NCI-H510A treated with DMSO at 0.1 percent for 48 hours (cell line): Measurements from ENCODE around the gene FOXF2.

Experiments
- DNase-seq: peaks from one replicate; lab custom pipeline; 2025; lab: John Stamatoyannopoulos, UW

Gene FOXF2

GRCh38 chr6:1379017-1379787, 10.2 kb upstream of the FOXF2 start:
- no peak for DNase-seq

DNA sequence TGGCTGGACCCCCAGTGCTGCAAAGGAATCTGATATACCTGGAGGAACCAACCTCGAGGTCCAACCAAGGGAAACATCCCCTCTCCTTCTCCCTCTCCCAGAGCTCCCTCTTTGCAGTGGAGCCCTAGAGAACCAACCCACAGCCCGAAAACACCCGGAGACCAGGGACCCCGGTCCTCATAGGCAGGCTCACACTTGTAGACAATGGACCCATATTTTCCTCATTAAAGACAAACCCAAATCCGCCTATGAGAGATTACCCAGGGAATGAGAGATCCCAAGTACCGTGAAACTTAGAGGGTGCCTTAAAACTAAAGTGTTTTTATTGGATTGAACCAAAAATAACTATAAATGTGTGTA, 9.6 kb upstream of the FOXF2 start:
- DNase-seq = no peak

DNA sequence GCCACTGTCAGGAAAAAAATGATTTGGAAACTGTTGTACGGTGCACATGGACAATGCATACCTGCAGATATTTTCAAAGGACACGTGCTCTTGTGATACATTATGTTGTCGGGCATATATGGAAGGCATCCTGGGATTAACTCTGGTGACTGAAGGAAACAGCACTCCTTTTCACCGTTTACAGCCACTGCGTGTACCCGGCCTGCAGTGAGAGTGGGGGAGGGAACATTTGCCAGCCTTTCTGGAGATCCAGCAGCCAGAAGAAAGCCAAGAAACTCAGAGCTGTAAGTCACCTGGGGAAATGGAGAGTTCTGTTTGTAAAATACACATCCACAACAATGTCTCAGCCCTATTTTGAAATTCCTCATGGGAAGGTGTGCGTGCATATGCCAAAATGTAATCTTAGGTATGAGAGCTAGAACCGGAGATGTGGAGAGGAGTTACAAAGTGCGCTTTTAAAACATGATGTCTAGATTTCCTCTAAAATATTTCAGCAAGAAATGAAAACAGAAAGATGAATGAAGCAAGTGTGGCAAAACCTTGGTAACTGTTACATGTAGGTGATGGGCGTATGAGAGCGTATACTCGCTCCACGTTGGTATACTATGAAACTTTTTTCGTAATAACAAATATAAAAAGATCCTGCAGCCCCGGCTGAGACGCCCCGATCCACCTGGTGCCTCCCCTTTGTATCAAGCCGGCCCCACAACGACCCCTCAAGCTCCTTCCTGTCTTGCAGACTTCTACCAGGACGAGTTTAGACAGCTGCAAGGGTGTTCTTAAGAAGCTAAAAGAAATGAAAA, 8.6 kb upstream of the FOXF2 start:
- no peak for DNase-seq

DNA sequence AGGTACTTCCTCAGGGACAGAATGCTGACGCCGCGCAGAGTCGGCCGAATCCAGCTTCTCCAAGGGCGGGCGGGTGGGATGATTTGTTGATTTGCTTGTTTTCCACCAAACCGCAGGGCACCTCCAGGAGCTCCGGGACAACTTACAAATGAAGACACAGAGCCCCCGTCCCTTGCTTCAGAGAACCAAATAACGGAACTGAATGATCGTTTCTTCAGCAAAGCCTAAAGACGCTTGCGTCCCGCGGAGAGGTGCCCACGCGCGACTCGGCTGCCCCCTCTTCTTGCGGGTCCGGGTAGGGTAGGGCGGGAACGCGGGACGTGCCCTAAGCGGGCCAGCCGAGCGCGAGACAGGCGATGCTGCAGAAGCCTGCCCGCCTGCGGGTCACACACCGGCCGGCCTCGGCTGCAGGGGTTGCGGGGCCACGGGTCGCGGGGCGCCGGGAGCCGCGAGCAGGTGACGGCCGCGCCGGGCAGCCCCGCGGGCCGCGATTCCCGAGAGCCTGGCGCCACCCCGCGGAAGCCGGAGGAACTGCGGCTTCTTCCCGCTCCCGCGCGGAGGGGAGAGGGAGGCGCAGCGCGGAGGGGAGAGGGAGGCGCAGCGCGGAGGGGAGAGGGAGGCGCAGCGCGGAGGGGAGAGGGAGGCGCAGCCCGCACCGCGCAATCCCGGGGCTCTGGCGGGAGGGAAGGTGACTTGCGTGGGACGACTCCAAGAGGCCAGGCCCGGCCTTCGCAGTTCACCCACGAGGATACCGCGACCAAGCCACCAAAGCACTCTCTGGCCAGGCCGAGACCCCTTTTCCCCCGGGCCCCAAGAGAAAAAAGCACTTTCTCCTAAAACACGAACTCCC, 7.7 kb upstream of the FOXF2 start:
- no peak for DNase-seq

DNA sequence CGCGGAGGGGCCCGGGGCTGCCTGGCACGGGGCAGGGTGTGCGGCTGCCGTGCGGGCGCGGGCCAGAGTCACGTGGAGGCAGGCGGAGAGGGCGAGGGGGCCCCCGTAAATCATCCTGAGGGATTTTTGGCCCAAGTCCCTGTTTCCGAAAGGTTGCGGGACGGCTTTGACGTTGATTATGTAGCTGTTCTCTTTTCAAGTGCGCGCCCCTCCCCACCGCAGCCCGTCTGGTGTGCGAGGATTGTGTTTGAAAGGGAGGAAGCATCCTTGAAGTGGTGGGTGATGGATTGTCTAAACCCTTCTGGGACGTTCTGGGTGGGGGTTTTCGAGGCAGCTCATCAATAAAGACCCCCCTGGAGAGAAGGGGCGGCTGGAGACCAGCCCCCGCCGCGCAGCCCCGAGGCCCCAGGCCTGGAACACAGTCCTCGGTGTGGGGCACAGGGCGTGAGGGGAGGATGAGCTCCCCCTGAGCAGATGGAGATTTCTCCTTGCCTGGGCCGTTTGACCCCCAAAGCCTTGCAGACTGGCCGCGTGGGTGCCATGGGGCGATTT, 7.0 kb upstream of the FOXF2 start:
- DNase-seq = no peak

- no peak for DNase-seq
These were observed 6.3 kb upstream of the FOXF2 start for GRCh38 chr6:1382883-1383728.

GRCh38 chr6:1383729-1384548, 5.4 kb upstream of the FOXF2 start:
- no peak for DNase-seq

GRCh38 chr6:1384549-1385128, 4.7 kb upstream of the FOXF2 start:
- DNase-seq = no peak

DNA sequence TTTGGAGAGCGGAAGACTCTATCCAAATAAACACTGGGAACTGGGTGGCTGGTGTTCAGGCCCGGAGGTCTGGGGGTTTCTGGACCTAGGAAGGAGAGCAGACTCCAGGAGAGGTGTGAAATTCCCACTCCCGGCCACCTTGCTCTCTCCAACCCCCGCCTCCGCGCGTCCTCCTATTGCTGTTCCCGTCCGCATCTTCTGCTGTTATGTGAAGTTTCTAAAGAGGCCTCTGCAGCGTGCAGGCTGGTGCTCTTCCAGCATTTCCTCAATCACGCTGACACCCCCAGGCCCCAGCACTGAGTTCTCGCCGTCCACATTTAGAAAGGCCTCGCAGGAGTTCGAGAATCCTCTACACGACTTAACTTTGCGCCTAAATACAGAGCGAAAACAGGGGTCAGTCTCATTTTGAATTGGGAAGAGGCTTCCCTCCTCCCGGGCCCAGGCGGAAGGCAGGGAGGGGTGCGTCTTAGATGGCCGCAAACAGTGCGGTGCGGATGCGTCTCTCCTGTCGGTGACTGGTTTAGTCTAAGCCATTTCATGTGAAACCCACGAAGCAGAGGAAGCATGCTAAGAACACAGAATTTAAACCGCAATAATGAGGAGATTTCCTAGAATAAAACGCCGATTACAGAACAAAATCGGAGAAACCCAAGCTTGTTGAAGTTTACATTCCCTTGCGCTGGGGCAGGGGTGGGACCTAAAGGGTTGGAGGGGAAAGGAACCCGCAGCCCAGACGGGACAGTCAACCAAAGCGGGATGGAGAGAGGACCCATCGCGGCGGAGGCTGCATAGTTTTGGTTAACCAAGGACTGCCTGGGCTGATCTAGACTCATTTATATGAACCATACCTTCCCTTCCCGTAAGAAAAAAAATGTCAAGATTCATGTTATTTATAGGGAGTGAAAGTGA, 4.0 kb upstream of the FOXF2 start:
- DNase-seq = no peak

GRCh38 chr6:1386038-1386709, 3.2 kb upstream of the FOXF2 start:
- no peak for DNase-seq

DNA sequence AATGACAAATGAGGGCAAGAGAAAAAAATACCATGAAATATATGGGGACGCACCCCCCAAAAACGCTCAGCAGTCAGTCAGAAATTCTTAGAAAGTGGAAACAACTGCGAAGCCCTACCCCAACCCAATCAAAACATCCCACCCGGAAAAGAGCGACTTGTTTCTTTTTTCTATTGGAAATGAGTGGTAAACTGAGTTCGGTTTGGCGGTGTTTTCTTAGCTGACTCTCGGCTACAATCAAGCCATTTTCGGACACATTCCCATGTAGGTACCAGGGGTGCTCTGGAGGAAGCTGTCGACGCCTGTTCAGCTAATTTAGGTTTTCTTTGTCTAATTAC, 1.9 kb upstream of the FOXF2 start:
- no peak for DNase-seq

DNA sequence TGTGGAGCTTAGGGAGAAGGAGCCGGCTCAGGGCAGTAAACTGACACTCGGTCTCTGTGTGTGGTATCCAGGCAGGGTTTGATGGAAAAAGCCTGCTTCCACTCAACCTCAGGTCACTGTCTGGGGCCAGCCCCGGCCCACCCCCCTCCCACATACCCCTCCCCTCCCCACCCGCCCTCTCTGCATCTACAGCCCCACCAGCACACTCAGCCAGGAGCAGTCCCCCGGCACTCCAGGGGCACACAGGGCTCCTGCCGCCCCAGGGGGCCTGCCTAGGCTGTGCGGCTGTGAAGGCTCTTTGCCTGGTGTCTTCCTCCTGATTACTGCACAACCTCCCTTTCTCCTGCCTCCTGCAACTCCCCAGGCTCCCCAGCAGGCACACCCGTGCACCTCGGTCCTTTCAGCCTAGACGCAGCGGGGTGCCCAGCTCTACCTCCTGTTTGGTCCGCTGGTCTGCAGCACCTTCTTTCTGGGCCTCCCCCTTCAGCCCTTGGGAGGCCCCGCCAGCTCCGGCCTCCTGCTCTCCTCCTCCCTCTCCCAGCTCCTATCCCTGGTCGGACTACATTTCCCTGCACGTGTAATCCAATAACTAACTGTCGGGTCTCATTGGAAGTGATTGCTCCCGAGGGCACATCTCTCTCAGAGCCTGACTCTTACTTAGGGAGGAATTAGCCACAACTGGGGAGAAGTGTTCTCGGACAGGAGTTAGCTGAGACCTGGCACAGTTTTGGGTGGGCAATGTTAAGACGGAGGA, 1.3 kb upstream of the FOXF2 start:
- no peak for DNase-seq

DNA sequence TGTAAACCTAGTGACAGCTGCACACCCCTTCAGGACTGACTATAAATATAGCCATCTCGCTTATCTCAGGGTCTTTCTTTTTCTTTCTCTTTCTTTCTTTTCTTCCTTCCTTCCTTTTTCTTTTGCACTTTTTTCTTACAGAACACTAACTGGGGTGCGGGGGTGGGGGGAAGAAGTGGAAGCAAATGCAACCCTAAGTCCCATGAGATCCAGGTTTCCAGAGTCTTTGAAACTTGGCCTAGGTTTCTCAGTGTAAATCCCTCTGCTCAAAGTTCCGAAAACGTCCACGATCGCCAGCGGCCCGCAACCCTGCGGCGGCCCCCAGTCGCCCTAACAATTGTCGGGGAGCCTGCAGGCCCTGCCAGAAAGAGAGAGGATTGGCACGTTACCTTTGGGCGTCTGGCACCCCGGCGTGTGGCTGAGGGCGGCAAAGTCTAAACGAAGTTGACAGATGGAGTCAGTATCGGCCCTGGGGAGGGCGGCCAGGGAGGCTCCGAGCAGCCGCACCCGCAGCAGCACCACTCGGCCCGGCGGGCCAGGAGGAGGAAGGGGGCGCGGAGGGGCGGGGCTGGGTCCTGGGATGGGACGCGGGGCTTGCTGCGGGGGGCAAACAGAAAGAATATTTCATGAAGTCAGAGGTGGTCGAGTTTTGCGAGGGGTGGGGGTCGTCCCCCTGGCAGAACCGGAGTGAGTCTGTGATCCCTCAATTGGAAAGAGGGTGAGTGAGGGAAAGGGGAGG, 577 bp upstream of the FOXF2 start:
- DNase-seq = no peak

GRCh38 chr6:1390133-1390945, 963 bp downstream of the FOXF2 start:
- no peak for DNase-seq

DNA sequence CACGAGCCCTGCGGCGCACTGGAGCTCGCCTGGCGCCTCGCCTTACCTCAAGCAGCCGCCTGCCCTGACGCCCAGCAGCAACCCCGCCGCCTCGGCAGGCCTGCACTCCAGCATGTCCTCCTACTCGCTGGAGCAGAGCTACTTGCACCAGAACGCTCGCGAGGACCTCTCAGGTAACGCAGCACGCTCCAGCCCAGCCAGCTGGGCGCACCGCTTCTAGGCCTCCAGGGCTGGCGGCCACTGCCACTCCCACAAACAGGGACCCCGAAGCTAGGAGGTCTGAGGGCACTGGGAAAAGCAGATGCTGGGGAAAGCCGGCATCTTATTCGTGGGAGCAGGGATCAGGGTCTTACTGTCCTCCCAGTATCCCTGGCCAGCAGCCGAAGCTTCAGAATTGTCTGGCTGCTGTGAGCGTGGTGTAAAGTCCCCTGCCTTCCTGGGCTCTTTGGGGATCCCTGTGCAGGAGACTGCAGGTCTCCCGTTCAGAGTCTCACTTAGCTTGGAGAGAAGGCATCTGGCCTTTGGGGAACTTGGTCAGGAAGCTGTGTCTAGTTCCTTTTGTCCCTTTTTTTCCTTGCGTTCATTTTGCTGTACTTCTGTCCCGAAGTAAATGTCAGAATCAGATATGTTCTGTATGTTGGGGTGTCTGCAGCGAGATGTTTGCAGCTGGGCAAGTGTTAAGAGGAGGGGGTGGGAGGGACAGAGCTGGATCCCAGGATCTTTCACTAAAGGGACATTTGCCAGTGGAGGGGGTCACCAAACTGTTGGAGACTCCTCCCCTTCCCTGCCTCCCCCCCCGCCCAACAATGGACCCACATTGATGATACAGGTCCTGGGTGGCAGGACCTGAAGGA, 1.8 kb downstream of the FOXF2 start:
- no peak for DNase-seq
